HG02610 (cell line): ENCODE results near the gene SLC4A8.
"Not testable (repeated sequence)": the region's sequence is repeated elsewhere in the genome, so short reads cannot be mapped to it uniquely, and the experiment has no call there.

ENCODE experiments used
- ATAC-seq: cut with Tn5 transposase; IDR thresholded peaks from one replicate; pipeline ENCODE4 v1.9.1; 2021; ENCODE audit warnings: mild to moderate bottlenecking, moderate library complexity; ENCODE audit not compliant: unreplicated experiment

Gene SLC4A8

DNA sequence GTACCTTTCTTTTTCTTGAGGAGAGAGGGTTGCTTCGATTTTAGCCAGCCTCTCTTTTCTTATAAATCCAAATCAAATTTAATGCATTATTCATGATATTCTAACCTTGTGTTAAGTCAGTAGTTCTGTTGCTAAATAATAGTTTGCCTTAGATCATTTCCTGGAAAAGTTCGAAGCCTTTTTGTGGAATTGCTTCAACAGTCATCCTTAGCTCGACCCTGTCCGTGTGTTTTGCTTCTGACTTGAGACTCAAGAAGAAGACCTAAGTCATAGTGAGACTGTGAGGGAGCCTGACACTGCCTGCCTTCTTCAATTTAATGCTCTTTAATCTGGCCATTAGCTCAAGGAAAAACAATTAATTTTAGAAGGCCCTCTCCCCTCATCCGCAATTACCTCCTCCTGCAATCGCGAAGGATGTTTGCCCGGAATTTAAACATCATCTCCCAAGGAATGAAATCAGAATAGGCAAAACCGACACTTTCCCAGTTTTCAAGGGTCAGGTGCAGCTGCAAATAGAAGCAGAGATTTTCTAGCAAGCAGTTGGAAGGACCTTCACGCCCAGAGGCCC, 453 bp upstream of the SLC4A8 start:
- ATAC-seq, result no peak

DNA sequence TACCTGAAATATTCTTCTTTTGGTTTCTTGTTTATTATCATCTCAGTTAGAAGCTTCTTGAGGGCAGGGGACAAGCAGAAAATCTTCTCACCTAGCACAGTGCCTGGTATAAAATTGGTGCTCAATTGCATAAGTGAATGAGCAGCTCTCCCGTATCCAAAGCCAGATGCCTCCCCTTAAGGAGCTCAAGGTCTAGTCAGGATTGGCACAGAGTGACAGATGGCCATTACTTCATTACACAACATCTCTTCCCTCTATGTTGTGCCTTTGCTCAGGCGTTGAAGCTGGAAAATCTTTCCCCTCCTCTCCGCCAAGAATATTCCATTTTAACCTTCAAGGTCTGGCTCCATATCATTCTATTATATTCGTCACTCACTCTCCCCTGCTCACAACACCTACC, 3.6 kb downstream of the SLC4A8 start:
- no peak for ATAC-seq

DNA sequence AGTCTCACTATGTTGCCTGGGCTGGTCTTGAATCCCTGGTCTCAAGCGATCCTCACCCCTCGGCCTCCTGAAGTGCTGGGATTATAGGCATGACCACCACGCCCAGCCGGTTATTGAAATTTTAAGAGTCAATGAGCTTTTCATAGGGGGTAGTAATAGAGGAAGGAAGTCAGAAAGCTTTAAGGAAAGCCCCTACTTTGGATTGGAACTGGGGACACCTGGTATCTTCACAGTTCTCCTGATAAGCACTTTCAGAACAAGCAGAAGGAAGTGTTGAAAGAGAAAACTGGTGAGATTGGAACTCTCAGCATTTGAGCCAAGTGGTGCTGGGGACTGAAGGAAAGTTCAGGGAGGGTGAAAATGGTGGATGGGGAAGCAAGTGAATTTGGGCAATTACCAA, 5.1 kb downstream of the SLC4A8 start:
- ATAC-seq, result no peak

DNA sequence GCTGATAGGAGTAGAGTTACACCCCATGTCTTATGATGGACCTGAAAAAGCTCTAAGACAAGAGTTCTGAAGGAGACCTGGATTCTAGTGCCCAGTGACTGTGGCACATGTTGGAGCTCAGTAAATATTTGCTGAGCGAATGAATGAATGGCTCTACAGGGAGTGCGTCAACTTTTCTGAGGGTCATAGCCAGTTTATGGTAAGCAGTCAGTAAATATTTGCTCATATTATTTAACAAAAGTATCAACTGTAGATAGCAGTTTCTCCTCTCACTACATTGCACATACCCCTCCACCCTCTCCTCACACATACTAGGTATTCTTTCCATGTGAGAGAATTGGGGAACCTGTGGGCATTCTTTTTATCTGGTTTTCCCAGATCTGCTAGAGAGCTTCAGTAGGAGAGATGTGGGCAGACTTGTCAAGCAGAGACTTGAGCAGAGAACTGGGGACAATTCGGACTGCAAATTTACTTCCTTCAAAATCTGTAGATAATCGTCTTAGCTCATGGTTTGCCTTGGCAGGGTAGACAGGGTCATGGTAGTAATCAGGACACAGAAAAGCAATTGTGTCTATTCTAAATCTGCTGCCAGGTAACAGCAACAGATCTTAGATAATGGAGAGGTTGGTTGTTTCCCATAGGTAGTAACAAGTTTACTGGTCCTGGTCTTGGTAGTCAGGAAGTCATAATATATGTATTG, 5.7 kb downstream of the SLC4A8 start:
- ATAC-seq, result no peak

DNA sequence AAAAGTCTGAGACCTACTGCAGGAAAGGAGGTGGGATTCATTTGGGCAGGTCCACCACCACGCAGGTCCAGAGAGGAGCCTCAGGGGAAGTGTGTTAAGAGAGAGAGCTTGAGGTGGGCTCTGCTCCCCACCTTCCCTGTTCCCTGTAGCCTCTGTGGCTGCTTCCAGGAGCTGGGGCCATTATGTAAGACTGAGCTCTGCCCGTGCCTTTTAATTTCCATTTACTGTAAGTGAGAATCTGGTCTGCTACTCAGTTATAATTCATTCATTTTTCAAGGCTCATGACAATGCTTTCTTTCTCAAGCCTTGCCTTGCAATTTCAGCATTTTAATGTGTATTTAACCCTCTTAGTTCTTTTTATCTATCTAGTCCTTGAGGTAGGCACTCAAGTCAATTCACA, 8.3 kb downstream of the SLC4A8 start:
- ATAC-seq, result no peak

DNA sequence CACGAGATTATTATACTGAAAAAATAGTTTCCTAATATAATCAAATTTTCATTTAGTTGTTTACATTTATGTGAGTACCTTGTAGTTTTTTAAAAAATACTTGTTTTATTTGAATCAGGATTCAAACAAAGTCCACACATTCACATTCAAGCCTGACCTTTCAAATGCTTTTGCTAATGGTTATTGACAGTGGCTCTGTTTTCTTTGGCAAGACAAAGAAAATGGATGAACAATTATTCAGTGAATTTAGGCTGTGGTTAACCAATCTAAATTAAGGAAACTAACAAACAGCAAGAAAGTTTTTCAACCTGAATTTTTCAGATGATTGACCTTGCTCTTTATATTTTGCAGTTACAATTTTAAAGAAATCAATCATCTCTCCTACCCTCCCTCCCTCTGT, 9.7 kb downstream of the SLC4A8 start:
- ATAC-seq, result no peak

DNA sequence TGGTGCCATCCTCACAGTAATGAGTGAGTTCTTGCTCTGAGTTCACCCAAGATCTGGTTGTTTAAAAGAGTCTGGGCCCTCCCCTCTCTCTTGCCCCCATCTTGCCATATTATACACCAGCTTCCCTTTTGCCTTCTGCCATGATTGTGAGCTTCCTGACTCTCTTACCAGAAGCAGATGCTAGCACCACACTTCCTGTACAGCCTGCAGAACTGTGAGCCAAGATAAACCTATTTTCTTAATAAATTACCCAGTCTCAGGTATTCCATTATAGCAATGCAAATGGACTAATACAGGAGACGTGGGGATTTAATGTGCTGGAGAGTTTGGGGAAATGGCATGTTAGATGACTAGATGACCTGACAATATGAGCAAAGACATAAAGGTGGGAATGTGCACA, 12.8 kb downstream of the SLC4A8 start:
- ATAC-seq, result no peak

DNA sequence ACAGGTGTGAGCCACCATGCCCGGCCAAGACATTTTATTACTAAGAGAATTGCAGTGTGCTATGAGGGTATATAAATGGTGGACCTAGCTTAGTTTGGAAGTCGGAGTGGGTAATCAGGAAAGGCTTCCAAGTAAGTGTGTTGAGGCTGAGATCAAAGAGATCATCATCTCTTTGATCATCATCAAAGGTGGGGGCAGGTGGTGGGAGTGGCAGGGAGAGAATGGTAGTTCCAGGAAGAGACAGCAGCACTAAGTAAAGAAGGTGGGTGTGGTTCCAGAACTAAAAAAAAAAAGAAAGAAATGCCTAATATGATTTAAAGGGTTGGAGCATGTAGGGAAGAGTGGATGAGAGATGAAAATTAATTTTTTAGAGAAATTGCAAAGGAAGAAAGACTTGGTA, 14.7 kb downstream of the SLC4A8 start:
- ATAC-seq, result no peak

DNA sequence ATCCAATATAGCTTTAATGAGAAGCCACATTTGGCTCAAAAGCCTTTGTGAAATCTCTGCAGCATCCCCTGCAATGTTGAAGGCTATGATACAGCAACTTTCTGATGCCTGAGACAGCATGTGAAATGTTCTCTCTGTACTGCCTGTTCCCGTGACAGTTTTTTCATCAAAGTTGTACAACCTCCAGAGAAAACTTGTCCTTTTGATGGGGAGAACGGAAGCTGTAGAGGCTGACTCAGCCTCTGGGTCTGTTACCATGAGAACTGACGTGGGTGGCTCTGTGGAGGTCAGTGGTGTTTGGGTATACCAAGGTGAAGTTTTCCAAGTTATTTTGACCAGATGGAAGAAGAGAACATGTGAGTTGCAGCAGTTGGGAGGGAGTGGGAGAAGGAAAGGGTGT, 17.0 kb downstream of the SLC4A8 start:
- no peak for ATAC-seq

DNA sequence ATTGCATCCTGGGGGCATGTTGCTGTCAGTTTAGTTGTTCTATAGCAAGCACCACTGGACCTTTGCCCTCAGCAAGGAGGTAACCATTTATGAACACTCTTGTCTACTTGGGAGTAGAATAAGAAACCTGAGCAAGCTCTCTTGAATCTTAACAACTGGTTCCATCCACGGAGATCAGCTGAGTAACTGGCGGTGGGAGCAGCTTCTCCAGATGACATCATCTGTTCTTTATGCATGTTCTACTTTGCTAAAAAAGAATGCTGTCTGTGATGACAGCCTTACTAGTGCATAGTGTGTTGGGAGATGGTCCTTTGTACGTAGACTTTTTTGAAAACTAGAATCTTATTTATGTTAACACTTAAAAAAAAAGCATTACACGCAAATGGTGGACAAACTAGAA, 17.7 kb downstream of the SLC4A8 start:
- no peak for ATAC-seq

DNA sequence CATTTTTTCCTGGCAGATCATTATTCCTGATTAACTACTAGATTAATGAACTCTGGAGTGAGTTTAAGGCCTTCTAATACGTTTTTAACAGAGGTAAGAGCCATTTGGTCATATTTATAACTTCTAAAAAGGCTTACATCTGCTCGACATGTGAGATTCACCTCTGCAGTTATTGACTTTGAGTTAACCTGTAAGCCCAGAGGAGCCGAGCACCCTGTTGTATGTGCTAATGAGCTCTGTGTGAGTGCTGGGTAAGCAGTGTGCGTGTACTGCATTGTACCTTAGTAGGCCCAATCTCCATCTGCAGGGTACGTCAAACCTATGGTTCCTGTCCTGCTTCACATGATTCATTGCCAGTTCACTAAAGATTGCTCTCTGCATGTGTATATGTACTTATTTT, 18.9 kb downstream of the SLC4A8 start:
- ATAC-seq, result no peak

DNA sequence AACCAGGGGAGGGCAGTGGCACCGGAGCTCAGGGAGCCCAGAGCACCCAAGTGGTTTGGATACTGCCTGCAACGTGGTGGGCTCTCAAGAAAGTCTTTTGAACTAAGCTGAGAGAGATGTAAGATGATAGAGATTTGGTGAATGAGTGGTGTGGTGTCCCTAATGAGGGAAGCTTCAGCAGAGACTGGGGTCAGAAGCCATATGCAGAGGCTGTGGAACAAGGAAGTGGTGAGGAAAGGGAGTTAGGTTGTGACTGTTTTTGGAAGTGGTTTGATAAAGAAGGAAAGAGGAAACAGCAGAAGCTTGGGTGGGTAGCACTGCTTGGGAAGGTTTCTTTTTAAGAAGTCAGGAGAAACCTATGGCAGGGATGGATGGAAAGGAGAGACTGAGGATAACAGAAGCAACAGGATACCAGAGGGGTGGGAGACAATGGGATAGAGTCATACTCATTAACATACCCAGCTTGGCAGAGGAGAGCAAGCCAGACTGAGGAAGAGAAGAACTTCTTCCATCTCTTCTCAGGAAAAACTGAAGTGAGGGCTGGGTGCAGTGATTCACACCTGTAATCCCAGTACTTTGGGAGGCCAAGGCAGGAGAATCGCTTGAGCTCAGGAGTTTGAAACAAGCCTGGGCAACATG, 24.1 kb downstream of the SLC4A8 start:
- no peak for ATAC-seq

DNA sequence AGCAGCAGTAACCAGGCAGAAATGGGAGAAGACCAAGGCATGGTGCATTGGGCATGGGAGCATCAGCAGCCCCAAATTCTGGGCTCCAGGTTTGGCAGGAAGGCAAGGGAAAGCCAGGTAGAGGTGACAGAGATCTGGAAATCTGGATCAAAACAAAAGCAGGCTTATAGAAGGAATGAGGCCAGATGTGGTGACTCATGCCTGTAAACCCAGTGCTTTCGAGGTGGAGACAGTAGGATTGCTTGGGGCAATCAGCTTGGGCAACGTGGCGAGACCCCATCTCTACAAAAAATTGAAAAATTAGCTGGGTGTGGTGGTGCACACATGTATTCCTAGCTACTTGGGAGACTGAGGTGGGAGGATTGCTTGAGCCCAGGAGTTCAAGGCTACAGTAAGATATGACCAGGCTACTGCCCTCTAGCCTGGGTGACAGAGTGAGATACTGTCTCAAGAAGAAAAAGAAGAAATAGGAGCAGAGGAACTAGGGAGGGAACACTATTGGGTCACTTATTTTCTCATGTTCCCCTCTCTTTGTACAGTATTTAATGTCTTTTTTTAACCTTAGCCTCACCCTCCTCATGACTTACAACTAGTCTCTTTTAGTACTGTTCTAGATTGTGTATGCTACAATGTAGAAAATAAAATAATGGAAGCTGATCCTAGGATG, 25.1 kb downstream of the SLC4A8 start:
- no peak for ATAC-seq

DNA sequence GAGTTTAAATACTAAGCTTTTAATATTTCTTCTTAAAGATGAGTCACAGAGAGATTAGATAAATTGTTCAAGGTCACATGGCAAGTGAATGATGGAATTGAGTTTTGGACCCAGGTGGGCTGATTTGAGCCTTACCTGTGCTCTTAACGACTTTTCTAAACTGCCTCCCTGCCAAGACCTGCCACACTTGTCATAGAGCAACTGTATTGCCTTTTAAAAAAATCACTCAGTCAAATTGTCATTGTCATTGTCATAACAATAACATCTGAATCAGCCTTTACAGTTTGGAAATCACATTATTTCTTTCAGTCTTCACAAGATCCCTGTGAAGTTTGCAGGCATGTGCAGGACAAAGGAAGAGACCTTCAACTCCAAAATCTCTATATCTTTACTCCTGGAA, 25.7 kb downstream of the SLC4A8 start:
- no peak for ATAC-seq

DNA sequence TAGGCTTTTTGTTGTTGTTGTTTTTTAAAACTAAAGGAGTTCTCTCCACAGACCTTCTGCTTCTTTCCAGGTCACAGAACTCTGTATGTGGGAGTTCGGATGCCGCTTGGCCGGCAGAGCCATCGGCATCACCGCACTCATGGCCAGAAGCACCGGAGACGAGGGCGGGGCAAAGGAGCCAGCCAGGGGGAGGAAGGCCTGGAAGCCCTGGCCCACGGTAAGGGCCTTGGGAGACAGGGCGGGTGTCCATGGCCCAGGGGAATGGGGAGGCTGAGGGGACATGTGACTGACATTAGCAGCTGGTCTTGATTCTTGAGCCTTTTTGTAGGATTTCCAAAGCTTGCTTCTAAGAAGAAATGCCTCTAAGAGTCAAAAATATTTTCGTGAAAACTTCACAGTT, 26.2 kb downstream of the SLC4A8 start:
- ATAC-seq, result no peak

DNA sequence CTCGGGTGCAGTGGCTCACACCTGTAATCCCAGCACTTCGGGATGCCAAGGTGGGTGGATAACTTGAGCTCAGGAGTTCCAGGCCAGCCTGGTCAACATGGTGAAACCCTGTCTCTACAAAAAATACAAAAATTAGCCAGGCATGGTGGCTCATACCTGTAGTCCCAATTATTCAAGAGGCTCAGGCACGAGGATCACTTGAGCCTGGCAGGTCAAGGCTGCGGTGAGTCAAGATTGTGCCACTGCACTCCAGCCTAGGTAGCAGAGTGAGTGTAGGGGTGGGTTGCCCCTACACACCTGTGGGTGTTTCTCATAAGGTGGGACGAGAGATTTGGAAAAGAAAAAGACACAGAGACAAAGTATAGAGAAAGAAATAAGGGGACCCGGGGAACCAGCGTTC, 29.4 kb downstream of the SLC4A8 start:
- not testable (repeated sequence) for ATAC-seq

DNA sequence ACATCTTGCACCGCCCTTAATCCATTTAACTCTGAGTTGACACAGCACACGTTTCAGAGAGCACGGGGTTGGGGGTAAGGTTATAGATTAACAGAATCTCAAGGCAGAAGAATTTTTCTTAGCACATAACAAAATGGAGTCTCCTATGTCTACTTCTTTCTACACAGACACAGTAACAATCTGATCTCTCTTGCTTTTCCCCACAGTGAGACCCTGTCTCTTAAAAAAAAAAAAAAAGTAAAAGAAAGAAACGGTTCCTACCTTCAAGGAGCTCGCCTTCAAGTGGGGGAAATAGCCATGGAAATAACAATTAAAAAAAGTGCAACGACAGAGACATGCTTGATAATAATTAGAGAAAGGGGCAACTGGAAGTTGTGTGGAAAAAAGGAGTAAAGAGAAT, 30.4 kb downstream of the SLC4A8 start:
- ATAC-seq, result not testable (repeated sequence)

DNA sequence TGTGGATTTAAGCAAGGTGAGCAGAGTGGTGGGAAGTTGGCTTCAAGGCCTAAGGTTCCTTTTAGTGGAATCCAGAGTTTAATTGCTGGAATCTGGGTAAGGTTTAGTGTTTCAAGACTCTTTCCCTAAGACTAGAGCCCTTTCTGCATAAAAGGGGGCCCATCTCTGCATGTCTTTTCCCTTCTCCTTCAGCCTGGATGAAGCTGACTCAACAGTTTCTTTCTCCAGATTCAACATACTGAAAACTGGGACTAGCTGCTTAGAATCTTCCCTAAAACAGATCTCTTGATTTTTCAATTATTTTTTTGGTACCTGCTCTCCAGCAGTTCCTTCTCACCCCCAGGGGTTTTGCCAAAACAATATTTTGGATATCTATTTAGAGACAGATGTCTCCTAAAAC, 34.0 kb downstream of the SLC4A8 start:
- ATAC-seq, result no peak

DNA sequence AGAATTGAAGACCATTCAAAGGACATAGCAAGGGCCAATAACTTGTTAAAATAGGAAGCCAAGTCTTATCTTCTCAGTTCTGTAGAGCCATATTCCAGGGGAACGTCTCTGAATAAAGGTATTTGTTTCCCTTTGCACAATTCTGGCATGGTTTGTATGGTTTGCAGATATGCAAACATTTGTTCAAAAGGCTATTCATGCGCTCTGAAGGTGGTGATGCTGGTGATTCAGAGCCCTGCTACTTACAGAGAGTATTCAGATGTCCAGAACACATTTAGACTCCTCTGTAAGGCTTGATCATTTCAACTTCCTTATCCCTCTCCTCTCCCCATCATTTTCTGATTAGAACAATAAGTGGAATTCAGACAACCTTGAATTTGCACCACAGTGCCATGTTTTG, 35.9 kb downstream of the SLC4A8 start:
- no peak for ATAC-seq

DNA sequence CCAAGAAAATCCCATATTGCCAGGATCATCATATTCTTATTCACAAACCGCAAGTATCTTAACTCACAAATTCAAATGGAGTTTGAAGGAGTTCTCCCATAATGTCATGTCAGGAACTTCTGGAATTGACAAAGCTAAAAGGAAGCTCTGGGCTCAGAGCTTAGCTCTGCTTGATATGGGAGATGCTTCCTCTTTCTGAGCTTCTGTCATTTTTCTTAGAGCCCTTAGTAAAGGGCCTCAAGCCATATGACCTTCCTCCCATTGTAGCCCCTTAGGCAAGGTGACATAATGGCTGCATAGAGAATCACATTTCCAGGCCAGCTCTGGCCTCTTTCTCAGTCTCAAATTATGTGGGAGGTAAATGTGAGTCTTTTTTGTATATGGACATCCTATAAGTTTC, 40.9 kb downstream of the SLC4A8 start:
- no peak for ATAC-seq

DNA sequence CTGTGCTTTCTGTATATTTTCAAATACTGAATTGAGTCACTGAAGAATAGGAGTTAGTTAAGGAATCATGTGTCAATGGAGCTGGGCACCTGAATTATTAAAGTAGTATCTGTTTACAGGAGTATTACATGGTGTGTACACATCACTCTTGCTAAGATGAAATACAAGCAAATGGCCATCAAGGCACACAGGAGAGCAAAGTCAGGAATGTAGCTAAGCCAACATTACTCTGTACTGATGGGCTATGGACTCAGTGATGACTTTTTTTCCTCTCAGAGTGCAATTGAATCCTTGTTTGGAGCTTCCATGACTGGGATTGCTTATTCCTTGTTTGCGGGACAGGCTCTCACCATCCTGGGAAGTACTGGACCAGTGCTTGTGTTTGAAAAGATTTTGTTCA, 45.5 kb downstream of the SLC4A8 start:
- no peak for ATAC-seq
